ENCODE results near the gene LRRN3.

DNA sequence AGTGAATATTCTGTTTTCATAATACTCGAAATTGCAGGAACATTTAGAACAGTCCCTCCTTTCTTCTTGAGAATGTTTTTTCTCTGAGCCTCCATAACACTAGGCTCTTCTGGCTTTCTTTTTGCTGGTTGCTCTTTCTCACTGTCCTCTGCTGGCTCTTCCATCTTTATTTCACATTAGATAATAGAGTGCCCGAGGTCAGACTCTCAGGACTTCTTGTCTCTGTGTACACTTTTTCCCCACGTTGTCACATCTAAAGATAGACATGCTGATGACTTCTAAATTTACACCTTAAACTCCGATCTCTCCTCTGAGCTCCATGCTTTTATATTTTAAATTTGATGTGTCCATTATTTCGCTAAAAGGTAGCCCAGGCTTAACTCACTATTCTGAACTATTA is 15.4 kb upstream of the LRRN3 start:
- no peak for TF ChIP-seq CTCF (IDR thresholded peaks at IDR 0.05)
- no peak for TF ChIP-seq POLR2A (IDR thresholded peaks at IDR 0.05)

Data from vagina (tissue), 2 donors.